ENCODE data around the gene COQ7.

GRCh38 chr16:19027416-19027815 lies 40.0 kb upstream of the COQ7 start:
- no peak for TF ChIP-seq CTCF (conservative IDR thresholded peaks at IDR 0.05)
- TF ChIP-seq EZH2 (IDR thresholded peaks at IDR 0.05; ENCODE audit: low read depth) = no peak
